ENCODE results near the gene SDHB.

The SDHB gene

GRCh38 chr1:17021896-17022295 lies 31.9 kb downstream of the SDHB start:
- Mint-ChIP-seq H3K27ac (no peak overlapping the region), H3K4me1 (ENCODE audit: low read depth) (peaks cover 8% of the 10 kb centered on the region), H3K36me3 (ENCODE audit: low read depth) (peaks cover 45% of the 10 kb centered on the region), H3K9me3 (no peaks in the 10 kb centered on the region), H3K4me3 (no peak overlapping the region), H3K27me3 (ENCODE audit: low read depth) (no peaks in the 10 kb centered on the region)
- DNase-seq (ENCODE audit: low spot score): no peak

GRCh38 chr1:17020502-17020901 lies 33.3 kb downstream of the SDHB start:
- peaks cover 43% of the 10 kb centered on the region for H3K36me3 Mint-ChIP-seq (ENCODE audit: low read depth)
- H3K9me3 Mint-ChIP-seq: no peaks in the 10 kb centered on the region
- DNase-seq (ENCODE audit: low spot score): no peak
- peaks cover 8% of the 10 kb centered on the region for H3K4me1 Mint-ChIP-seq (ENCODE audit: low read depth)
- no peaks in the 10 kb centered on the region for H3K27me3 Mint-ChIP-seq (ENCODE audit: low read depth)
- no peak overlapping the region for H3K27ac Mint-ChIP-seq
- no peak overlapping the region for H3K4me3 Mint-ChIP-seq

- no peaks in the 10 kb centered on the region for H3K9me3 Mint-ChIP-seq
- DNase-seq (ENCODE audit: low spot score): no peak
- H3K36me3 Mint-ChIP-seq (ENCODE audit: low read depth): peaks cover 37% of the 10 kb centered on the region
- peak overlapping the region; percentile 65 for H3K27ac Mint-ChIP-seq
- no peaks in the 10 kb centered on the region for H3K27me3 Mint-ChIP-seq (ENCODE audit: low read depth)
- no peak overlapping the region for H3K4me3 Mint-ChIP-seq
- peaks cover 8% of the 10 kb centered on the region for H3K4me1 Mint-ChIP-seq (ENCODE audit: low read depth)
Measured at GRCh38 chr1:17018849-17019248, 35.0 kb downstream of the SDHB start.

GRCh38 chr1:17017435-17017834 lies 36.4 kb downstream of the SDHB start:
- Mint-ChIP-seq H3K27me3 (ENCODE audit: low read depth) (no peaks in the 10 kb centered on the region), H3K36me3 (ENCODE audit: low read depth) (peaks cover 27% of the 10 kb centered on the region), H3K4me1 (ENCODE audit: low read depth) (peaks cover 8% of the 10 kb centered on the region), H3K4me3 (no peak overlapping the region), H3K9me3 (no peaks in the 10 kb centered on the region), H3K27ac (no peak overlapping the region)
- DNase-seq (ENCODE audit: low spot score): no peak

- Mint-ChIP-seq H3K9me3 (no peaks in the 10 kb centered on the region), H3K27ac (no peak overlapping the region), H3K4me3 (no peak overlapping the region), H3K4me1 (ENCODE audit: low read depth) (peaks cover 11% of the 10 kb centered on the region), H3K27me3 (ENCODE audit: low read depth) (no peaks in the 10 kb centered on the region), H3K36me3 (ENCODE audit: low read depth) (peaks cover 22% of the 10 kb centered on the region)
- no peak for DNase-seq (ENCODE audit: low spot score)
Measured at GRCh38 chr1:17016317-17016661, 37.5 kb downstream of the SDHB start.

GRCh38 chr1:17014671-17015567 lies 38.9 kb downstream of the SDHB start:
- Mint-ChIP-seq H3K4me3 (no peak overlapping the region), H3K4me1 (ENCODE audit: low read depth) (peaks cover 23% of the 10 kb centered on the region), H3K36me3 (ENCODE audit: low read depth) (peaks cover 15% of the 10 kb centered on the region), H3K9me3 (no peaks in the 10 kb centered on the region), H3K27ac (no peak overlapping the region), H3K27me3 (ENCODE audit: low read depth) (no peaks in the 10 kb centered on the region)
- no peak for DNase-seq (ENCODE audit: low spot score)

- H3K27ac Mint-ChIP-seq: peak overlapping the region; percentile 36
- DNase-seq (ENCODE audit: low spot score): no peak
Measured at GRCh38 chr1:17013491-17014320, 40.1 kb downstream of the SDHB start.

GRCh38 chr1:17012775-17013490 lies 40.9 kb downstream of the SDHB start:
- Mint-ChIP-seq H3K4me3 (no peak overlapping the region), H3K27me3 (ENCODE audit: low read depth) (no peaks in the 10 kb centered on the region), H3K27ac (peak overlapping the region; percentile 55), H3K36me3 (ENCODE audit: low read depth) (no peaks in the 10 kb centered on the region), H3K9me3 (no peaks in the 10 kb centered on the region), H3K4me1 (ENCODE audit: low read depth) (peaks cover 15% of the 10 kb centered on the region)
- no peak for DNase-seq (ENCODE audit: low spot score)

More at GRCh38 chr1:17013491-17014320, 40.1 kb downstream of the SDHB start:
- Mint-ChIP-seq H3K9me3 (no peaks in the 10 kb centered on the region), H3K4me1 (ENCODE audit: low read depth) (peaks cover 15% of the 10 kb centered on the region), H3K4me3 (no peak overlapping the region), H3K36me3 (ENCODE audit: low read depth) (peaks cover 4% of the 10 kb centered on the region), H3K27me3 (ENCODE audit: low read depth) (no peaks in the 10 kb centered on the region)

- Mint-ChIP-seq H3K9me3 (no peaks in the 10 kb centered on the region), H3K27me3 (ENCODE audit: low read depth) (no peaks in the 10 kb centered on the region), H3K4me3 (peak within 1 kb of the TSS; percentile 85), H3K36me3 (ENCODE audit: low read depth) (no peaks in the 10 kb centered on the region), H3K27ac (peak within 1 kb of the TSS; percentile 57), H3K4me1 (ENCODE audit: low read depth) (peaks cover 15% of the 10 kb centered on the region)
- DNase-seq (ENCODE audit: low spot score): peak; percentile 86
Measured at GRCh38 chr1:17011439-17012307, 42.2 kb downstream of the SDHB start, which contains the start of gene ATP13A2. TSS of gene ATP13A2 (minus strand) at chr1:17011928. CDS start at chr1:17011738, 190 bp downstream.

GRCh38 chr1:17011092-17011438 lies 42.8 kb downstream of the SDHB start:
- Mint-ChIP-seq H3K36me3 (ENCODE audit: low read depth) (no peaks in the 10 kb centered on the region), H3K4me1 (ENCODE audit: low read depth) (peaks cover 15% of the 10 kb centered on the region), H3K27me3 (ENCODE audit: low read depth) (no peaks in the 10 kb centered on the region), H3K27ac (peak overlapping the region; percentile 57), H3K9me3 (no peaks in the 10 kb centered on the region), H3K4me3 (peak overlapping the region; percentile 85)
- DNase-seq (ENCODE audit: low spot score): no peak

- no peak overlapping the region for H3K27ac Mint-ChIP-seq
- H3K36me3 Mint-ChIP-seq (ENCODE audit: low read depth): no peaks in the 10 kb centered on the region
- H3K4me3 Mint-ChIP-seq: peak overlapping the region; percentile 7
- H3K27me3 Mint-ChIP-seq (ENCODE audit: low read depth): no peaks in the 10 kb centered on the region
- no peaks in the 10 kb centered on the region for H3K9me3 Mint-ChIP-seq
- no peak for DNase-seq (ENCODE audit: low spot score)
- H3K4me1 Mint-ChIP-seq (ENCODE audit: low read depth): peaks cover 15% of the 10 kb centered on the region
Measured at GRCh38 chr1:17009706-17010105, 44.1 kb downstream of the SDHB start.

GRCh38 chr1:17008208-17008855 lies 45.5 kb downstream of the SDHB start:
- DNase-seq (ENCODE audit: low spot score): no peak
- H3K27ac Mint-ChIP-seq: no peak overlapping the region
- no peaks in the 10 kb centered on the region for H3K27me3 Mint-ChIP-seq (ENCODE audit: low read depth)
- H3K4me3 Mint-ChIP-seq: no peak overlapping the region
- no peaks in the 10 kb centered on the region for H3K9me3 Mint-ChIP-seq
- H3K36me3 Mint-ChIP-seq (ENCODE audit: low read depth): peaks cover 4% of the 10 kb centered on the region
- peaks cover 15% of the 10 kb centered on the region for H3K4me1 Mint-ChIP-seq (ENCODE audit: low read depth)

GRCh38 chr1:17007121-17007520 lies 46.7 kb downstream of the SDHB start:
- Mint-ChIP-seq H3K27ac (no peak overlapping the region), H3K4me3 (no peak overlapping the region), H3K4me1 (ENCODE audit: low read depth) (peaks cover 15% of the 10 kb centered on the region), H3K9me3 (no peaks in the 10 kb centered on the region), H3K27me3 (ENCODE audit: low read depth) (no peaks in the 10 kb centered on the region), H3K36me3 (ENCODE audit: low read depth) (peaks cover 4% of the 10 kb centered on the region)
- no peak for DNase-seq (ENCODE audit: low spot score)

Measured in T-helper 2 cell treated with Interferon-gamma antibody and Interleukin-4, amounts not matched to agents 5 μg/mL and 100 μg/mL, for 36 hours (primary cell).